Measurements from ENCODE around the gene POLR3E.
A peak's percentile ranks its signal among the peaks of the same experiment; 100 is the strongest.

POLR3E gene, protein sequence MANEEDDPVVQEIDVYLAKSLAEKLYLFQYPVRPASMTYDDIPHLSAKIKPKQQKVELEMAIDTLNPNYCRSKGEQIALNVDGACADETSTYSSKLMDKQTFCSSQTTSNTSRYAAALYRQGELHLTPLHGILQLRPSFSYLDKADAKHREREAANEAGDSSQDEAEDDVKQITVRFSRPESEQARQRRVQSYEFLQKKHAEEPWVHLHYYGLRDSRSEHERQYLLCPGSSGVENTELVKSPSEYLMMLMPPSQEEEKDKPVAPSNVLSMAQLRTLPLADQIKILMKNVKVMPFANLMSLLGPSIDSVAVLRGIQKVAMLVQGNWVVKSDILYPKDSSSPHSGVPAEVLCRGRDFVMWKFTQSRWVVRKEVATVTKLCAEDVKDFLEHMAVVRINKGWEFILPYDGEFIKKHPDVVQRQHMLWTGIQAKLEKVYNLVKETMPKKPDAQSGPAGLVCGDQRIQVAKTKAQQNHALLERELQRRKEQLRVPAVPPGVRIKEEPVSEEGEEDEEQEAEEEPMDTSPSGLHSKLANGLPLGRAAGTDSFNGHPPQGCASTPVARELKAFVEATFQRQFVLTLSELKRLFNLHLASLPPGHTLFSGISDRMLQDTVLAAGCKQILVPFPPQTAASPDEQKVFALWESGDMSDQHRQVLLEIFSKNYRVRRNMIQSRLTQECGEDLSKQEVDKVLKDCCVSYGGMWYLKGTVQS

DNA sequence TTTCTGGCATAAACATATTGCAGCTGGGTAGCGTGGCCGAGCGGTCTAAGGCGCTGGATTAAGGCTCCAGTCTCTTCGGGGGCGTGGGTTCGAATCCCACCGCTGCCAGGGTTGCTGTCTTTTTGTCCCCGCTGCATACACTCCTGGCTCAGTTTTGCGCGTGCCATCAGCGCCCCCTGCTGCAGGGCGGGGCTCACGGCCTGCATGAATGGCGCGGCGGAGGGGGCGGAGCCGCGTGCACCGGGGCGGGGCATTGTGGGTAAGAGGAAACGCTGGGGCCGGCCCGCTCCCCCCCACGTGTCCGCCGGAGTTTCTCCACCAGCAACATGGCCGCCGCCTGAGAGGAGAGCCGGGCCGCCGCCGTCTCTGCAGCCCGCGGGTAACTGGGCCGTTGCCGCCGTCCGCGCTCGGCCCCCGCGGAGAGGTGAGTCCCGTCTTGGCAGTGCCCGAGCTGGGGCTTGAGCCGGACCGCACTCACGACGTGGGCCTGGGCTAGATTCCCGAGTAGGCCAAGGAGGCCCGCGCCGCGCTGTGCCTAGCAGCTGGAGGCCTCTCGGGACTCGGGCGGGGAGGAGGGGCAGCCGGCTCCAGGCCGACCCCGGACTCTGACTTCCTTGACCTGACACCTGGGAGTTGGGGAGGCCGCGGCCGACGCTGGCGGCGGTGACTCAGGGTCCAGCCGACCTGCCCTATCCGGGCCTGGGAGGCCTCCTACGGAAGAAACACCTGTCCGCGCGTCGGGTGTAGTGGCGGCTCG is at the start of gene POLR3E:
Gene POLR3E, plus strand, starts transcription at position 296 of the 757 bp plus-strand sequence. CDS start 5,560 bp downstream, outside the sequence.
- peak; percentile 44 for FAIRE-seq
- DNase-seq (ENCODE audit: insufficient read length, low spot score), result peak; percentile 90

DNA sequence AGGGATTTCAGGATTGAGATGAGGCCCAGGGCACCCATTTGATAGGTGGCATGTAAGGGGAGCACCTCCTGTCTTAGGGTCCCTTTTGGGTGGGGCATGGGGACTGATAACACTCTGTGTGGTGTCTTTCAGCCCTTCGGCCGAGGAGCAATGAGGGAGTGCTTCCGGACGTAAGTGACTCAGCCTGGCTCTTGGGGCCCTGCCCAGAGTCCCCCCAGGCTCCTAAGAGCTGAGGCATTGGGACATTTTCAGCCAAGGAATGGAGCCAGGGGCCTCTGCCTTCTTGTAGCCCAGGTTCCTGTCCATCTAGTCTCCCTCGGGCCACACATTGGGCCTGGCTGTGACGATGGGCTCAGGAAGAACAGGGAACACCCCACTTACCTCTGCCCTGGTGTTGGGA is 46.7 kb upstream of the POLR3E start:
- DNase-seq (ENCODE audit: insufficient read length, low spot score) (no peak), FAIRE-seq (no peak)

DNA sequence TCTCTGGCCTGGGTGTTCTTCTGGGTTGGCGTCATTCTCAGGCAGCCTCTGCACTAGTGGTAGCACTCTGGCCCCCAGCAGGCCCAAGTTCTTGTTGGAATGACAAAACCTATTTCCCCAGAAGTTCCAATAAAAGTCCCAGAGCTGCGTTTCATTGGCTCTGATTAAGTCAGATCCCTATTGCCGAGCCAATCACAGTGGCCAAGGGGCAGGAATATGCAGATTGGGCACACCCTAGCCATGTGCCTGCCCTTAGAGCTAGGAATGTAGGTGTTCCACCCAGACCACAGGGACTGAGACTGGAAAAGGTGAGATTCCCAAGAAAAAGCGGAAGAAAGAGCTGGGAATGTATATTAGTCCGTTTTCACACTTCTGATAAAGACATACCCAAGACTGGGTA is 44.9 kb upstream of the POLR3E start:
- DNase-seq (ENCODE audit: insufficient read length, low spot score), result no peak
- no peak for FAIRE-seq

DNA sequence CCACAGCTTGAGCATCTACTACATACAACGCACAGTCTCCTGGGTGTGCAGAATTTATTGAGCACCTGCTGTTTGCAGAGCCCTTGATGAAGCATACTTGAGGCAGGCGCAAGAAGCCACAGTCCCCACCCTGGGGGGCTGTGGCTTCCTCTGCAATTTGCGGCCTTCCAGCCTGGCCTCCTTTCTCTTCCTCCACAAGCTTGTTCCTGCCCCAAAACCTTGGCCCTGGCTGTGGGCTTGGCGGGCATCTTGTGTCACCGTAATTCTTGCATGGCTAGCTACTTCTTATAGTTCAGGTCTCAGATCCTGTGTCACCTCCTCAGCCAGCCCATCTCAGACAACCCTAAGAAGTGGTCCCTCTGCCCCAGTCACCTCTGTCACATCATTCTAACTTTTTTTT is 43.9 kb upstream of the POLR3E start:
- DNase-seq (ENCODE audit: insufficient read length, low spot score), result no peak

DNA sequence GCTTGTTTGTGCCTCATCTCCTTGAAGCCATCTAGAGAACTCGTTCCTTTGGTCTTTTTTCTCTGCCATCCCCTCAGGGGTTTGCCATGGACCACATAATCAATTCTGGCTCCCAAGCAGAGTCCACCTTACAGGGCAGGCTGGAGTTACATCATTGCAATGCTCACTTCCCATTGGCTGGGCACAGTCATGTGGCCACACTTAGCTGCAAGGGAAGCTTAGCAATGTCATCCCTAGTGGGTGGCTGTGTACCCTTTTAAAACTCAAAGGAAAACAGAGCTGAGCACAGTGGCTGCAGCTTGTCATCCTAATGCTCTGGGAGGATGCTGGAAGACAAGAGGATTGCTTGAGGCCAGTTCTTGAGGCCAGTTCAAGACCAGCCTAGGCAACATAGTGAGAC is 41.9 kb upstream of the POLR3E start:
- FAIRE-seq (no peak), DNase-seq (ENCODE audit: insufficient read length, low spot score) (no peak)

More for the DNA sequence above, 43.9 kb upstream of the POLR3E start:
- no peak for FAIRE-seq

DNA sequence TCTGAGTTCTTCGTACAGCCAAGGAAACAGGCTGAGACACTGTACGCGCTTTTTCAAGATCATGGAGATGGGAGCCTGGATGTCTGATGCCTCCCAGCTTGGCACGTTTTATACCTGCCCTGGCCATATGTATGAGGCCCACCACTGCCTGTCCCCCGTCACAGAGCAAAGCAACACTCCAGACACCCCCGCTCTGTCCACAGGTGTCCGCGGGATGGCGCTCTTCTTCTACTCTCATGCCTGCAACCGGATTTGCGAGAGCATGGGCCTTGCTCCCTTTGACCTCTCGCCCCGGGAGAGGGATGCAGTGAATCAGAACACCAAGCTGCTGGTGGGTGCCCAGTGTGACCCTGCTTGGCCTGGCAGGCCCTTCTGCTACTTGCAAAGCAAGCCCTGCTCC is 39.8 kb upstream of the POLR3E start:
- DNase-seq (ENCODE audit: insufficient read length, low spot score), result no peak
- no peak for FAIRE-seq

DNA sequence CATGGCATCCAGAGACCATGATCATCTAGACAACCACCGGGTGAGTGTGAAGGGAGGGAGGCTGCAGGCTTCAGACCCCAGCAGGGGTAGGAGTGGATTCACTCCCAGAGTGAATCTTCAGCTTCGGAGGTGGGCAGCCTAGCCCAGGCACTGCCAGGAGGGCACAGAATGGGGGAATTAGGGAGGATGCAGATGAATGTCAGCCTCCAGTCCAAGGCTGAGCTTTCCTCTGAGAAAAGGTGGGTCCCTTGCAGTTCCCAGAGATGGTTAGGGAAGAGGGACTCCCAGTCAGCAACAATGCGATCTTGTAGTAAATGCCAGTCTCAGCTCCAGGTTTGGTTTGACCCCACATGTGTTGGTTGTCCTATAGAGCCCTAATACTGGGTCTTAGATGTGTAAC is 36.7 kb upstream of the POLR3E start:
- DNase-seq (ENCODE audit: insufficient read length, low spot score), result no peak
- FAIRE-seq, result no peak

DNA sequence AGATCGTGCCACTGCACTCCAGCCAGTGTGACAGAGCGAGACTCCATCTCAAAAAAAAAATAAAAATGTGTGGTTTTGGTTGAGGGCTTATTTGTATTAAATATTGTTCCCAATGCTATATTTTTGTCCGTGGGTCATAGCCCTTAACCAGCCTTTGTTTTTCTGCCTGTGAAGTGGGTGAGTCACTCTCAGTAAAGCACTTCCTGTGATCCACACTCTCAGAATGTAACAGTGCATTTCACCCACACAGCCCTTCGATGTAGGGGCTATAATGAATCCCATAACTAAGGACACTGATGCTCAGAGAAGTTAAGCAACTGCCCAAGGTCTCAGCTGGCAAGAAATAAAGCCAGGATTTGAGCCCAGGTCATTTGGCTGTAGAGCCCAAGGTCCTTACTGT is 34.7 kb upstream of the POLR3E start:
- FAIRE-seq, result no peak
- no peak for DNase-seq (ENCODE audit: insufficient read length, low spot score)

DNA sequence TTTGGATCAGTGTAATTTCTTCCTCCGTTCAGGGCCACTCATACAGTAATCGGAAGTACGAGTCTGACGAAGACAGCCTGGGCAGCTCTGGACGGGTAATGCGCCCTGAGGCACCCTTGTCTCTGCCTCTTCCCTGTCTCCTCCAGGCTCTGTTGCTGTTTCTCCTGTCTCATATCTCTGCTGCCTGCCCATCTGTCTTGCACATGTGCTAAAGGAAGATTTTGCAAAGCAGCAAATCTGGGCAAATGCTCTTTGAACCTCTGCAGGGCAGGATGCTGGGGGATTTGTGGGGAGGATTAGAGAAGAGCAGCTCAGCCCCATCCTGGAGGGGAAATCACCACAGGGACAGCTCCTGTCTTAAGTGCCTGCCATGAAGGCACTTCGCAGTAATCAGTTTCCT is 32.4 kb upstream of the POLR3E start:
- no peak for FAIRE-seq

DNA sequence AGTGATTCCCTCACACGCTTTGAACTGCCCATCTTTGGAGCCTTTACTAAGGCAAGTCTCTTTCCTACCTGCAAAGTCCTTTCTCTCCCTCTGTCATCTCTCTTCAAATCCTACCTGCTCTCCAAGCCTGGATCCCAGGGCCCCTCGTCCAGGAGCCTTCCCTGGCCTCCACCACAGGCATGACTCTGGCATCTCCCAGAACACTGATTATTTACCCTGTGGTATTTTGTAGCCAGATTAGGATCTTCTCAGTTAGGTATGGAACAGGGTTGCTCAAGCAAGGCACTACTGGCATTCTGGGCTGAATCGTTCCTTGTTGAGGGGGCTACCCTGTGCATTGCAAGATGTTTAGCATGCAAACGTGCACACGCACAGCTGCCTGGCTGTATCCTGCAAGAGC is 31.9 kb upstream of the POLR3E start:
- FAIRE-seq (no peak), DNase-seq (ENCODE audit: insufficient read length, low spot score) (no peak)

More for the DNA sequence above, 32.4 kb upstream of the POLR3E start:
- DNase-seq (ENCODE audit: insufficient read length, low spot score), result no peak

DNA sequence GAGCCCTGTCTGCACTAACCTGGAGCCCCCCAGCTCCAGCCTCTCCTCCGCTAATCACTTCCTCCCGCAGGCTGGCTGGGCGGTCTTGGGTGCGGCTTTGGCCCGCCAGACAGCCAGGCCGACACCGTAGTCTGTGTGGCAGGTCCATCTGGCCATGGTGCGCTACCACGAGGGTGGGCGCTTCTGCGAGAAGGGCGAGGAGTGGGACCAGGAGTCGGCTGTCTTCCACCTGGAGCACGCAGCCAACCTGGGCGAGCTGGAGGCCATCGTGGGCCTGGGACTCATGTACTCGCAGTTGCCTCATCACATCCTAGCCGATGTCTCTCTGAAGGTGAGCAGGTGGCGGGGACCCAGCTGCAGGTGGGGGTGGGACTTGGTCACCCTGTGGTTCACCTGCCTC is 30.7 kb upstream of the POLR3E start:
- DNase-seq (ENCODE audit: insufficient read length, low spot score) (no peak), FAIRE-seq (no peak)

DNA sequence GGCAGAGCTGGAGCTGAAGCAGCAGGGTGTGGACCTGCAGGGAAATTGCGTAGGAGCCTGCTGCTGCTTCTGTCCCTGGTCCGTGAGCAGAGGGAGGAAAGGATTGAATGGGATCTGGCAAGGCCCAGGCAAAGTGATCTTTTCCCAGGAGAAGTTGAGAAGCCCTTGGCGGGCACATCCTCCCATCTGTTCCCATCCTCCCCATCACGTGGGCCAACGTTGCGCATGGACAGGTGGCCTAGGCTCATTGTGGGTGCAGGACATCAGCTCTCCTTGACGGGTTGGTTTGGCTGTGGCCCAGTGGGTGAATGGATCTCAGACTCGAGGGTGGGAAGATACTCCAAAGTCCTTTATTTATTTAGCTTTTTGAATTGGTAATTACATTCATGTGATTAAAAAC is 29.4 kb upstream of the POLR3E start:
- DNase-seq (ENCODE audit: insufficient read length, low spot score) (no peak), FAIRE-seq (no peak)

DNA sequence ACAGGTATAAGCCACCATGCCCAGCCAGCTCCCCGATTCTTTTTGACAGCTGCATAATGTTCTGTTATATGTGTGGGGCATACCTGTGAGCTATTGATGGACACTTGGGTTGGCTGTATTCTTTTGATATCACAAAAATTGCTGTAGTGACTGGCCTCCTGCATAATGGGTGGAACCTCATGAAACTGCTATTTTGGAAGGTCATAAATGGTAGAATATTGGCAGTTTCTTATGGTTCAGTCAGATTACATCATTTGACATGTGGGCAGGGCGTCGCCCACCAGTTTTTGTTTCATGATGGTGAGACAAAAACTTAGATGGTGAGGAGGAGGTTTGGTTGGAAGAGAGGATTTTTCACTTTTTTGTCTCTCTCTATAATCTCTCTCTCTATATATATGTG is 26.7 kb upstream of the POLR3E start:
- FAIRE-seq, result no peak
- no peak for DNase-seq (ENCODE audit: insufficient read length, low spot score)

DNA sequence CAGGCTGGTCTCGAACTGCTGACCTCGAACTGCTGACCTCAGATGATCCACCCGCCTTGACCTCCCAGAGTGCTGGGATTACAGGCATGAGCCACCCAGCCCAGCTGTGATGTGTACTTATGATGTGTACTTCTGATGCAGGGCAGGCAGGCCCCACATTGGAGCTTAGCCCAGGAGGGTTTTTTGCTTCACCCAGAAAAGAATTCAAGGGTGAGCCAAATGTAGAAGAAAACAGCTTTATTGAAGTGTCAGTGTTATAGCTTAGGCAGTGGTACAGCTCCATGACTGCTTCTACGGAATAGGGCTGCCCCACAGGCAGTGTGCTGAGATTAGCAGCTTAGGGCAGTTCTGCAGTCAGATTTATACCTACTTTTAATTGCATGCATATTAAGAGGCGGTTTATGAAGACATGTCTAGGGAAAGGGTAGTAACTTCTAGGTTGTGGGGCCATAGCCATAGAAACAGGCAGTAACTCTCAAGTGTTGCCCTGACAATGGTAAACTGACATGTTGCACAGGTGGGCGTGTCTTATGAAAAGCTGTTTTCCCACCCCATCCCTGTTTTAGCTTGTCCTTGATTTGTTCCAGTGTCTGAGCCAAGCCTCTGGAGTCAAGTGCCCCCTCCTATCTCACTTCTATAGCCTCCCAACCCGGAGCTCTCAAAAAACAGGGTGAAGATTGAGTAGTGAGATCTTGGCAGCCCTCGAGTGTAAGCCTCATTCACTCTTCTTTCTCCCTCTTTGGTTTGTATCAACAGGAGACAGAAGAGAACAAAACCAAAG is 24.1 kb upstream of the POLR3E start:
- DNase-seq (ENCODE audit: insufficient read length, low spot score) (no peak), FAIRE-seq (no peak)

DNA sequence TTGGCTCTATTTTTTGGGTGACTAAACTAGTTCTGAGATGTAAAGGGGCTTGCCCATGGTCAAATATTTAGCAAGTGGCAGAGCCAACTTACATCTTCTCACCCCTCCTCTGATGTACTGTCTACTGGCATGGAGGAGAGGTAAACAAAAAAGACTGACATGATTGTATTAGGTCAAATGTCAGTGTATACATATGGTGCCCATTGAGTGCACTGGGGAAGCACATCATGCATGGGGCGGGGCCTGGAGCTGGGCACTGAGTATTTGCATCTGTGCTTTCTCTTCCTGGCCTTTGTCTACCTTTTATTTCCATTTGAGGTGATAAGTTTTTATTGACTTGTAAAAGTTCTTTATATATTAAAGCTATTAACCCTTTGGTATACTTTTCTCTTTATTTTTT is 22.3 kb upstream of the POLR3E start:
- no peak for FAIRE-seq
- no peak for DNase-seq (ENCODE audit: insufficient read length, low spot score)

DNA sequence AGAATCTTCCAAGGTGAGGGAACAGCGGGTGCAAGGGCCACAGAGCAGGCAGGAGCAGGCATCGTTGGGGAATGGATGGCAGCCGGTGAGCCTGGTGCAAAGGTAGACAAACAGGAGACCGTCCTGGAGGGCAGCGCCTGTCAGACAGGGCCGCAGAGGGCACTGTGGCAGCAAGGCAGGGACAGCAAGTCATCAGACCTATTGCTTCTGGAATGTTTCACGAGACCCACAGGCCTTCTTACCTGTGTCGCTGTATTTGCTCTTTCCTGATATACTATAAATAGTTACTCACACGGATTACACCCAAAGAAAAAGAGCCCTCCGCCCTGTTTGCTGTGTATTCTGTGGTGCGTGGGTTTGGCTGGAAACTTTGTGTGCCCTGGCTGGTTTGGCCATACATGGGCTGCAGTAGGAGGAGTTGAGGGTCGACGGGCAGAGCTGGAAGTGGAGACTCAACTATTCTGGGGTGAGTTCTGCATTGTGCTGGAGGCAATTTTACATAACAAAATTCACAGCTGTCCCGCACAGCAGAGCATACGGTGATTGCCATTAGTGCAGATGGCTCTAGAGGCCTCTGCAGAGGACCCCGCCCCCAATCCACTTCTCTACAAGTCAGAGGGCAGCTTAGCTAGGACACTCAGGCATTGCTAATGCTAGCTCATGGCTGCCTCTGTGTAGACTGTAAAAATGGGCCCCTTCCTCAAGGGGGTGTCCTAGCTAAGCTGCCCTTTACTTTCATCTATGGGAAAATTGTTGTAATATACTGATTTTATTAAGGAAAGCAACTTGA is 18.6 kb upstream of the POLR3E start:
- FAIRE-seq, result no peak
- DNase-seq (ENCODE audit: insufficient read length, low spot score), result no peak

DNA sequence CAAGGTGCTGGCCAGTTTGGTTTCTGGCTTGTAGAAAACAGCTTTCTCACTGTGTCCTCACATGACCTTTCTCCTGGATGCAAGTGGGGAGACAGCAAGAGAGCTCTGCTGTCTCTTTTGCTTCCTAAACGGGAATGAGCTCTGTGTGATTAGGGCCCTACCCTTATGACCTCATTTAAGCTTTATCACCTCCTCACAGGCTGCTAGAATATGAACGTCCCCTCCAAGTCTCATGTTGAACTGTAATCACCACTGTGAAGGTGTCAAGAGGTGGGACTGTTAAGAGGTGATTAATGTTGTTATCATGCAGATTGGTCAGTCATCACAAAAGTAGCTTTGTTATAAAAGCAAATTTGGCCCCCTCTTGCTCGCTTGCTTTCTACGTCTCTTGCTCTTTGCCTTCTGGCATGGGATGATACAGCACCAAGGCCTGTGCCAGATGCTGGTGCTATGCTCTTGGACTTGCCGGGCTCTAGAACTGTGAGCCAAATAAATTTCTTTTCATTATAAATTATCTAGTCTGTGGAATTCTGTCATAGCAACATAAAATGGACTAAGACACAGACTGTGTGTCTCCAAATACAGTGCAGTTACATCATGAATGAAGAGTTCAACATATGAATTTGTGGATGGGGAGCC is 14.8 kb upstream of the POLR3E start:
- no peak for DNase-seq (ENCODE audit: insufficient read length, low spot score)
- FAIRE-seq, result no peak

DNA sequence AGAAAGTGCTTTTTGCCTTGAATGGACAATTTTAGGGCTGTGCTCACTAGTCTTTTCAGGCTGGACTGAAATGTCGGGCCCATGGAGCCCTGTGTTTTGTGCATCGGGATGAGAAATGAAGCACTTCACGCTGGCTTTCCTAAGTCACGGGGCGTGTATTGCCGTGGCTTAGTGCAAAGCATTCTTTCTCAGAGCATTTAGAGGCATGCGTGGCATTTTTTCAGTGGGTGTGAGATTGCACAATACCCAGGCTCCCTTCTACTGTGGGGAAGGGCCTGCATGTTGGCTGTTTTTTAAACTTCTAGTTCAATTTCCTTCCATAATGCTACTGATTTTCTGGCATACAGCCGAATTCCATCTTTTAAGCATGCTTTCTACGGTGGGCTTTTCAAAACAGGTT is 12.6 kb upstream of the POLR3E start:
- no peak for DNase-seq (ENCODE audit: insufficient read length, low spot score)
- no peak for FAIRE-seq

DNA sequence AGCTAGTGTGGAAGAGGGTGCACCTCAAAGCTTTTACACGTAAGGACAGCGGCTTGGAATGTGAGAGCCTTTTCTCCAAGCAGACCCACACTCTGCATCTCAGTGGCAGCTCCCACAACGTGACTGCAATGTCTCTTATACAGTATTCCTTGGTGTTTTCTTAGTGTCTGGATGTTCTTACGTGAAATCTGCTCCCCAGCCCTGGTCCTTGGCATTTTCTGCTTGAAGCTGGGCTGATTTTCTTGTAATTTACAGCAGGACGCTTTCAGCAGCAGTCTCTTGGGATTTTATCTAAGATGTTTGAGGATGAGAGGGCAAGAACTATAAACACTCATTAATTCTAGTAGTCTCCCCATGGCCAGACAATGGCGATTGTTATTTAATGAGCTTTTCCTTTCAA is 12.1 kb upstream of the POLR3E start:
- FAIRE-seq, result no peak
- no peak for DNase-seq (ENCODE audit: insufficient read length, low spot score)
